CD4-positive, alpha-beta T cell treated with Interleukin-21 for 1 hour (primary cell): ENCODE measurements around the gene POLR3C.
A peak's percentile ranks its signal among the peaks of the same experiment; 100 is the strongest.
"Not testable (repeated sequence)": the region's sequence is repeated elsewhere in the genome, so short reads cannot be mapped to it uniquely, and the experiment has no call there.

Source experiments
- DNase-seq: peaks from one replicate; pipeline ENCODE4 v3.0.0-alpha.2; 2020

Gene POLR3C, protein sequence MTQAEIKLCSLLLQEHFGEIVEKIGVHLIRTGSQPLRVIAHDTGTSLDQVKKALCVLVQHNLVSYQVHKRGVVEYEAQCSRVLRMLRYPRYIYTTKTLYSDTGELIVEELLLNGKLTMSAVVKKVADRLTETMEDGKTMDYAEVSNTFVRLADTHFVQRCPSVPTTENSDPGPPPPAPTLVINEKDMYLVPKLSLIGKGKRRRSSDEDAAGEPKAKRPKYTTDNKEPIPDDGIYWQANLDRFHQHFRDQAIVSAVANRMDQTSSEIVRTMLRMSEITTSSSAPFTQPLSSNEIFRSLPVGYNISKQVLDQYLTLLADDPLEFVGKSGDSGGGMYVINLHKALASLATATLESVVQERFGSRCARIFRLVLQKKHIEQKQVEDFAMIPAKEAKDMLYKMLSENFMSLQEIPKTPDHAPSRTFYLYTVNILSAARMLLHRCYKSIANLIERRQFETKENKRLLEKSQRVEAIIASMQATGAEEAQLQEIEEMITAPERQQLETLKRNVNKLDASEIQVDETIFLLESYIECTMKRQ

DNA sequence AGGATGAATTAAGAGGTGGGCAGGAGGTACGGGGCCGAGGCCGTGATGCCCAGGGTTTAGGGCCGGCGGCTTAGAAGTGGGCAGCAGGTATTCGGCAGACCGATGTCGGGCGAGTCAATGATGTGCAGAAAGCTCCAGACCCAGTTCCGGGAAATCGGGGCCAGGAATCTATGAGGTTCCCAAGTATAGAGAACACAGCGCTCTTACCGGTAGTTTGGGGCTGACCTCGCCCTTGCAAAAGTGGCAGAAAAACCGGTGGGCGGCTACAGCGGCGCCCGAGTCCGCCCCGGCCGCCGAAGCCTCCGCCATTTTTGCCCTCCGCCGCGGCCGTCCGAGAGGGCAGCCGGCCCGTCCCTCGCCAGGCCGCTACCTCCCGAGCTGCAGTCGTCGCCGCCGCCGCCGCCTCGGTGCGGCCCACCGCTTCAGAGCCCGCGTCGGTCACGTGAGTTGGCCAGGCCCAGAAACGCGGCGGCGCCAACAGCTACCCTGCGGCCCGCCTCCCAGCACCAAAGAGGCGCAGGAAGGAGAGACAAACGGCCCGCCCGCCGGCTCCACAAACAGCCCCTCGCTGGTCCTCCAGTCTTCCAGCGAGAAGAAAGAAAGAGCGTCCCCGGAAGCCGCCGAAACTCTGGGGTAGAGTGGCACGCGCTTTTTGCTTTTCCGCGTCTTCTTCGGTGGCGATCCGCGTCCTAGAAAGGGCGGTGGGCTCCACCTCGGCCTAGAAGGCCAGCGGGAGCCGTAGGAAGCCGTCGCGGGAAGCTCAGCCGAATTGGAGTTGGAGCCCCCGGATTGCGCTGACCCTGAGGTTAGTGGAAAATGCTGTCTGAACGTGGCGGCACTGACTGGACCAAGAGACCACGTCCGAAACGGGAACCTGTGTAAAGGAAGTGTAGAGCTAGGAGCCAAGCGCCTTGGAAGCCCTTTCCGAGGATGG, at the start of gene POLR3C, which contains the start of gene RNF115:
Gene POLR3C (plus strand): TSS at position 636 of the 934 bp plus-strand sequence. CDS start 1,577 bp downstream, outside the sequence.
Gene RNF115 (minus strand): TSS at position 531 of the 934 bp plus-strand sequence. CDS start 222 bp downstream, at position 309.
- peak; percentile 90 for DNase-seq

DNA sequence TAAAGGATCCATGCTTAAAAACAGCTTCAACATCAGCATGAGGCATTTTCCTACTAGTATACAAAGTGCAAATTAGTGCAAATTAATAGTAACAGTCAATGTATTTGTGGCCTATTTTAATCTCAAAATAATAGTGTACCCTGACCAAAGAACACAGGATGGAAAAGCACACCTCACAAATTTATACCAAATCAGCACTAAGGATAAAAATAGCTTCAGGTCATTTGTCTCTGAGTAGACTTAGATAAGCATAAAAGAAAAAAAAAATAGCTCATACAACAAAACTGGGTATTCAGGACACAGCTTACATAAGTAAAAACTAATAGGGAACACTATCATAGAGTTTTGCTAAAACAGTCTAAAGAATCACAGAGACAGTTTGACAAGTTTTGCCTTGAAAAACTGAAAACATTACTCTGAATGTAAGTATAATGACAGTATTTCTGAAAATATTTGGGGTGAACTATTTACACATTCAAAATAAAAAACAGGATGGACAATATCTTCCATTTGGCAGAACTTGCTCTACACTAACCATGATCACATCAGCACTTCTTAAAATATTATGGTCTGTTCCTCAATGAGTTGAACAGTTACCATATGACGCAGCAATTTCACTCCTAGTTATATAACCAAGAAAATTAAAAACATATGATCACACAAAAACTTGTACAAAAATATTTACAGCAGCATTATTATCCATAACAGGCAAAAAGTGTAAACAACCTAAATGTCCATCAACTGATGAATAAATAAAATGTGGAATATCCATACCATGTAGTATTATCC, 46.4 kb upstream of the POLR3C start:
- no peak for DNase-seq

DNA sequence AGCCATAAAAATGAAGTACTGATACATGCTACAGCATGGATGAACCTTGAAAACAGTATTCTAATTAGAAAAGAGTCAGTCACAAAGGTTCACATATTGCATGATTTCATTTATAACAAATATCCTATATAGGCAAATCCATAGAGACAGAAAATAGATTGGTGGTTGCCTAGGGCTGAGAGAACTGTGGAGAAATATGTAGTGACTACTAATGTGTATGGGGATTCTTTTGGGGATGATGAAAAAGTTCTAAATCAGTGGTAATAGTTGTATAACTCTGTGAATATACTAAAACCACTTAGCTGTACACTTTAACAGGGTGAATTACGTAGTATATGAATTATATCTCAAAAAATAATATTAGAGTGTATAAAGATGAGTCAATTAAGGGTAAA, 45.9 kb upstream of the POLR3C start:
- DNase-seq, result no peak

DNA sequence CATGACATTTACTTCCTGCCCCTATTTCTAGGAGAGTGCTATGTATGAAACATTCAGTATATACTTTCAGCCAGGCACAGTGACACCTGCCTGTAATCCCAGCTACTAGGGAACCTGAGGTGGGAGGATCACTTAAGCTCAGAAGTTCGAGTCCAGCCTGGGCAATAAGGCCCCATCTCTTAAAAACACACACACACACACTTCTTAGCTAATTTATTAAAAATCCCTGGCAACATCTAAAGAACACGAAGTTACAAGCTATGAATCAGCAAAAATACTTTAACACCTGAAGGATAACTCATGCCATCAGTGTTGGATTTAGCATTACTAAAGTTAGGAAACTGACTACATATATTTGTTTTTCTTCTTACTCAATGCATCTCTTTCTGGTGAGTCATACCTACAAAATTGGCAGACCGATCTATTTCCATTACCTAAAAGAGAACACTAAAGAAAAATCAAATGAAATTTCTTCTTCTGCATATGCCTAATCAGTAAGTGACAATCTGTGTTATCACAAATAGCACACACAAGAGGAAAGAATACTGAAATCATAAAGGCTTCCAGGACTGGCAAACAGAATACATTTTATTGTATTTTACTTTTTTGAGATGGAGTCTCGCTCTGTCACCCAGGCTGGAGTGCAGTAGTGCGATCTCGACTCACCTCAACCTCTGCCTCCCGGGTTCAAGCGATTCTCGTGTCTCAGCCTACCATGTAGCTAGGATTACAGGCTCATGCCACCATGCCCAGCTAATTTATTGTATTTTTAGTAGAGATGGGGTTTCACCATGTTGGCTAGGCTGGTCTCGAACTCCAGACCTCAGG, 41.5 kb upstream of the POLR3C start:
- DNase-seq, result no peak

DNA sequence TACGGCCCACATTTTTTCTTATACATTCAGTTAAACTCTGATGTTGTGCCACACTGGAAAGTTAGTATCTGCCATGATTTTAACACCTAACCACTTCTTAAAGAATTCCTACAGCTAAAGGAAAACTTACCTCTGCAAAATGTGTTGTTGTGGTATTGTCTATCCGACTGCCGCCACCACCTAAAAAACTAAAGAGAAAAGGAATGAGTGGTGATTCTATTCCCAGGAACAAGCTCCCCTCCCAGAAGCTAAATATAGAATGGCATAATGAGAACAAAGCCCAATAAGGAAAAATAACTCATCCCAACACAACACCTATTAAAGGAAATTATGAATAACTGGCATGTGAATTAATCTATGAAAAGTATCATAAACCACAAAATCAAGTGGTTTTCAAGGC, 39.6 kb upstream of the POLR3C start:
- no peak for DNase-seq

DNA sequence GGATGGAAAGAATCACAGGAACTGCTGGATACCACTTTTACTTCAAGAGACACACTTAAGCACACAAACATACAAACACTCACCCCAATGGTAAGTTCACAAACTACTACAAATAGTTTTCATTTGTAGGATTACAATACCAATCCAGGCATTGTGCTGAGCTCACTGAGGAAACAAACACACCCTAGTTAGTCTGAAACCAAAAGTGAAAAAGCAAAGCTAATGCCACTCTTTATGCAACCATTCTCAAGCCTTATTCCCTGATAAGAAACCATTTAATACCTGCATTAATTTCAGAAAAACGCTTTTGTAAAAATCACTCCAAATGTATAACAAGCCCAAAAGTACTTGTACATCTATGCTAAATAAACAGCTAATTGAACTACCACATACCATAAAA, 38.5 kb upstream of the POLR3C start:
- DNase-seq, result no peak

DNA sequence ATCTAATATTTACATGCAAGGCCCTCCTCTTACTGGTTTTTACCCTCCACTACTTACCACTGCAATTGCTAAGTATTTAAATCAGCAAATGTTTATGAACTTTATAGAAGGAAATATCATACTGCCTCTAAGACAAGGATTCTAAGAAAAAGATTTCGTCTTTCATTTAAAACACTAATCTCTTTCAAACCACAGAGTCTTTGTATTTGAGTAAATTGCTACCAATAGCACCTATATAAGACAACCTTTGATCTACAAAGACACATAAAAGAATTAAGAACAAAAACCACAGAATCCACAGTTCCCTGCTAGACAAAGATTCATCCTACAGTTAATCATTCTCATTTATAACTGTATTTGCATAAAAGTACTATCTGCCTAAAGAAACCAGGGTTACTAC, 37.7 kb upstream of the POLR3C start:
- DNase-seq, result no peak

DNA sequence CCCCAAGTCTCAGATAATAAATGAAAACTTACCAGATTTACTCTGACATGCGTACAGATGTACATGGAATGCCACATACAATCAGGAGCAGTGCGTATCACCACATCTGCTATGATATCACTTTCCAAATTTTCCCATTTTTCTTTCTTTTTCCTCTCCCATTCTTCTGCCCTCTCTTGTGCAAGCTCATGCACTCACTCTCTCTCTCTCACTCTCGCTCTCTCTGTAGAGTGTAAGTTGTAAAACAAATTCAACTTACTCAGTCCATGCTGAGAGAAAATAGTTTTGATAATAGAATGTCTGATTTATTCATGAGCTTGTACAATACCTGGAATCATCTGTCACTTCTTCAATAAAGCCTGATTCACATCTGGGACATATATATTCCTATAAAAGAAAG, 35.4 kb upstream of the POLR3C start:
- no peak for DNase-seq

DNA sequence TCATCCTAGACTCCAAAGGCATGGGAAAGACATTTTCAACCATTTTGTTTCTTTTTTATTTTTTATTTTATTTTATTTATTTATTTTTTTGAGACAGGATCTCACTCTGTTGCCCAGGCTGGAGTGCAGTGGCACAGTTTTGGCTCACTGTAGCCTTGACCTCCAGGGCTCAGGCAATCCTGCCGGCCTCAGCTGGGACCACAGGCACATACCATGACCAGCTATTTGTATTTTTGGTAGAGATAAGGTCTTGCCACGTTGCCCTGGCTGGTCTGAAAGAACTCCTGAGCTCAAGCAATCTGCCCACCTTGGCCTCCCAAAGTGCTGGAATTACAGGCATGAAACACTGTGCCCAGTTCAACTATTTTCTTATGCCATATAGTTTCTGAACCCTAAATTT, 32.1 kb upstream of the POLR3C start:
- not testable (repeated sequence) for DNase-seq

DNA sequence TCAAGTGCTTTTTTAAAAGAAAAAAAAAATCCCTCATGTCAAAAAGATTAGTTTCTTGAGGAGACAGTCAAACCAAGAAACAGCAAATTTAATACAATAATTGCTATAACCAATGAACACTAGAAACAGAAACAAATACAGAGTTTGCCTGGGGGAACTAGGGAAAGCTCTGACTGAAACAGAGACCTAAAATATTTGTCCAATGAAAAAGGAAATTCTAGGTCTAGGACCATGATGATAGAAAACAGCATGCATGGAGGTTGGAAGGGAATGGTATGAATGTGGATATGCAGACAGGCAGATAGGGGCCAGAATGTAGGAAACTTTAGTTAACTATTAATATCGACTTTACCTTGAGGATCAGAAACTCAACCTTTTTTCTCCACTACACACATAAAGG, 31.5 kb upstream of the POLR3C start:
- DNase-seq, result no peak

DNA sequence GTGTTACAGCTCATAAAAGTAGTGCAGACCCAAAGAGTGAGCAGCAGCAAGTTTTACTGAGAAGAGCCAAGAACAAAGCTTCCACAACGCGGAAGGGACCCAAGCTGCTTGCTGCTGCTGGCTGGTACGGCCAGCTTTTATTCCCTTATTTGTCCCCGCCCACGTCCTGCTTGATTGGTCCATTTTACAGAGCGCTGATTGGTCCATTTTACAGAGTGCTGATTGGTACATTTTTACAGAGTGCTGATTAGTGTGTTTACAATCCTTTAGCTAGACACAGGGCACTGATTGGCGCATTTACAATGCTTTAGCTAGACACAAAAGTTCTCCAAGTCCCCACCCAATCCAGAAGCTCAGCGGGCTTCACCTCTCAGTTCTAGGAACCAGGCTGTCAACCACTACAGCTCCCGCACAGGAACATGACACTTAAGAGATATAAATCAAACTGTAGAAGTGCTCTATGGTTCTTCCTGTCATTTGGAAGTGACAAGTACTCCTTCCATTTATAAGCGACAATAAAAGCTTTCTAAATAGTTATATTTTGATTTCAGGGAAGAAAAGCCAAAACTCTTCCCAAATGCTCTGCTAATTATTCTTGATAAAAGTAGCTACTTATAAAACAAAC, 28.6 kb upstream of the POLR3C start:
- no peak for DNase-seq

DNA sequence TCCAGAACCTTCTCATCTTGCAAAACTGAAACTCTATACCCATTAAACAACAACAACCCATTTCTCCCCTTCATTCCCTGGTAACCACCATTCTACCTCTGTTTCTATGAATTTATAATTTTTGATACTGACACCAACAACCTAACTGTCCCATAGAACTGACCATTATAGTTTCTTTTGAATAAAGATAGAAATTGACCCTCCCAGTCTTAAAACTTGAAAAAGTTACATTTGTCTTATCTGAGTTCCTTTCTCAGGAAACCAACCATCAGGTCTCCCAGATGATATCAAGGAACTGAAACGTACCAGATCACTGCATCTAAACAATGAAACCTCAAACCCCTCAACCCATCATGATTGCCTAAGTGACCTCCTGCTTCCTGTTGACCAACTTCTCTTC, 27.2 kb upstream of the POLR3C start:
- DNase-seq, result no peak

DNA sequence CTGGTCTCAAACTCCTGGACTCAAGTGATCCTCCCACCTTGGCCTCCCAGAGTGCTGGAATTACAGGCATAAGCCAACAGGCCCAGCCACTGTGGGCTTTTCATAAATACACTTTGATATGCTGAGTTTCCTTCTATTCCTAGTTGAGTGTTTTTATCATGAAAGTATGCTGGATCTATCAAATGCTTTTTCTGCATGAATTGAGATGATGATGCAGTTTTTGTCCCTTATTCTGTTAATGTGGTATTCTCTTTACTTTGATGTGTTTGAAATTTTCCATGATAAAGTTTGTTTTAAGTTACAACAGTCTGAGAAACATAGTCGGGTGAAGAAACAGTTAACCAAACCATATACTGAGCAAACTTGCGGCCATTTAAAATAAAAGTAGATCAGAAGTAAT, 24.2 kb upstream of the POLR3C start:
- DNase-seq, result no peak

DNA sequence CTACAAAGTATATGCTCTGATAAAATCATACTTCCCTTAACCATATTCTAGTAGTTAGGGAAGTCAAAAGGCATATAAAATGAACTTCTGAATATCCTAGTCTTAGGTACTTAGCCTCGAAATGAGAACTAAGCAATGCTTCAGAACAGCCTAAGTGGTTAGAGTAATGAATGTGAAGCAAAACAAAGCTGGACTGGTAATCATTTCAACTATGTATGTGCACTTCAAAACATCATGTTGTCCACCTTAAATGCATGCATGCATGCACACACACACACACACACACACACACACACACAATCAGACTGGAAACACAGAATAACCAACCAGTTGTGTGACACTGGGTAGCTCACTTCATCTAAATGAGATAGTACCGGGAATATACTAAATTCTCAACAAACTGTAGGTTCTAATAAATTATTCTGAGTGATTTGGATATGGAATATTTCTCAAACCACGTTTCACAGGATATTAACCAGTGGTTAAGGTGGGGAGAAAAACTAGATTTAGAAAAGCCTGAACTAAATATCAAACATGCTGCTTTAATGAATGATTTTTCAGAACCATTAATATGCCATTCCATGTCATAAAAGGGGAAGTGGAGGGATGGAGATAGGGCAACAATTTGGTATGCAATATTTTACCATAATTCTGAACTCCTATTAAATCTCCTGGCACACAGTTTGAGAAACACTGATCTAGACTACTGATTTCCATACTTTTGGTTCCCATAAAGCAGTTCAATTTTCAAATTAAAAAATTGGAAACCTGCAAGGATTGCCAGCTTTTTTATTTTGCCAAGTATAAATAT, 19.6 kb upstream of the POLR3C start:
- no peak for DNase-seq

DNA sequence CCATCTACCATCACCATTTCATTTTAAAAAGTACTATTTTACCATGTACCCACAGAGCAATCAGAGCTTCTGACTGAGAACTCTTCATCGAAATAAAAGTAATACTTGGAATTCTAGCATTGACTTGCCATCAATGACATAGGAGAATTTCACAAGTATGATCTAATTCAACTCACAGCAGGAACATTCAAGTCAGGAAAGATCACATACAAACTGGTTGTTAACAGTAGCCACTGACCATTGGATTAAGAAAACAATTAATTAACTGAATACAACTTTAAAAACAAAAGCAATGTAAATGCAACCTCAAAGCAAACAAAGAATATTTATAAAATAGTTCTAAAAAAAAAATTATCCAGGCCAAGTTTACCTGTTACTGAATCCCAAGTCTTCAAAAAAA, 18.9 kb upstream of the POLR3C start:
- DNase-seq, result no peak

DNA sequence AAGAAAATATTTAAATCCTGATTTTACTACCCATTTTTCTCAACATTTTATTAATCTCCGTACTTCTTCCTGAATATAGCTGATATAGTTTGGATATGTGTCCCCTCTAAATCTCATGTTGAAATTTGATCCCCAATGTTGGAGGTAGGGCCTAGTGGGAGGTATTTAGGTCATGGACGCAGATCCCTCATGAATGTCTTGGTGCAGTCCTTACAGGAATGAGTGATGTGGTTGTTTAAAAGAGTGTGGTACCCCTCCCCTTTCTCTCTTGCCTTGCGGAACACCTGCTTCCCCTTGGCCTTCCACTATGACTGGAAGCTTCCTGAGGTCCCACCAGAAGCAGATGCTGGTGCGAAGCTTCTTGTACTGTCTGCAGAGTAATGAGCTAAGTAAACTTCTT, 17.6 kb upstream of the POLR3C start:
- no peak for DNase-seq

DNA sequence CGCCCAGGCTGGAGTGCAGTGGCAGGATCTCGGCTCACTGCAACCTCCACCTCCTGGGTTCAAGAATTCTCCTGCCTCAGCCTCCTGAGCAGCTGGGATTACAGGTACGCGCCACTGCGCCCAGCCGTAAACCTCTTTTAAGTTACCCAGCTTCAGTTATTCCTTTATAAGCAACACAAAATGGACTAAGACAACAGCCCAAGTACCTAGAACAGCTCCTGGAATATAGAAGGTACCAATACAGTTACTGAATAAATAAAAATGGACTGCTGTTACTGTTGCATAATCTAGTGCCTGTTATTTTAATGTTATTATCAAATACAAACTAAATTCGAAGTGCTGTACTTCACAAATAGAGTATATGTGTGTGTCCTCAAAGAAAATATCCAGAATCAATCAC, 17.2 kb upstream of the POLR3C start:
- no peak for DNase-seq

DNA sequence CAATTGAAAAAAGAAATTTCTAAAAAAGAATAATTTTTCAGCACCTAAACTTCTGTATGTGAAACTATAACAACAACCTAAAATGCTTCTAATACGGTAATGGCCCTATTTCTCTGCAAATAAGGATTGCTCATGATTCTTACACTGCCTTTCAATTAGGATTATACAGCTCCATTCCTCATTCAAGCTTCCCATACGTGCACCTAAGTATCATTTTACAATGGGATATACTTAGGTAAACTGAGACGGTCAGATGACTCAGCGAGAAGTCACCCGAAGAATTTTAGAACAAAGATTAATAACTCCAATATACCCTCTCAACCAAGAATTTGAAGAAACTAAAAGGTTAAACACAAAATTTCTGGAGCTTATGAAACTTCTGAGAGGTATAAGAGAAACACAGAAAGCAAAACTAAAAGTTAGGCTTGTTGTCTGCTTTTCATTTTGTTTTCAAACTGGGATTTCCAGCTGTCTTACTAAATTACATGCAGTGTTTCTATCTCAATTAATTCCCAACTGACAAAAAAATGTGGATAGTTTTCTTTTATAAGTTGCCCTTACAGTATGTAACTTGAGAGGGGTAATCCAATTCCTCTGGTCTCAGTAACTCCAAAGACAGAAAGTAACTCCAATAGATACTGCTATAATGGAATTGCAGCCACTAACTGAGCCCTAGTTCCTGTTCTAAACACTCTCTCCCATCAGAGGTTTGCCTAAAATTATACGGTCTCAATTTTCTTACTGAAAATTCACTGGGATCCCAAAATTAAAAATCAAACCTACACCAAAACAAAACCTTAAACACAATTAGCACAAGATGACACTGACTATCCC, 10.8 kb upstream of the POLR3C start:
- DNase-seq, result not testable (repeated sequence)

DNA sequence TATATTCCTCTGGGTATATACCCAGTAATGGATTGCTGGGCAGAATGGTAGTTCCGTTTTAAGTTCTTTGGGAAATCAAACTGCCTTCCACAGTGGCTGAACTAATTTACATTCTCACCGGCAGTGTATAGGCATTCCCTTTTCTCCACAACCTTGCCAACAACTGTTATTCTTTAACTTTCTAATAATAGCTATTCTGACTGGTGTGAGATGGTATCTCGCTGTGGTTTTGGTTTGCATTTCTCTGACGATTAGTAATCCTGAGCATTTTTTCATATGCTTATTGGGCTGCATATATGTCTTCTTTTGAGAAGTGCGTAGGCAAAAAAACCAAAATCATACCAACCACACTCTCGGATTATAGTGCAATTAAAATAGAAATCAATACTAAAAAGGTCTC, 5.9 kb upstream of the POLR3C start:
- peak; percentile 9 for DNase-seq
